ENCODE results near the gene ZNF622. TPM values are rescaled to one million over a fixed set of nuclear protein-coding genes. Genes with fewer than 3 reads are reported as not detected.

ZNF622 gene
- total and polyA plus RNA-seq, 2 of the 13 experiments (the other 11 are each of a cell fraction or from before 2014, with no cell fraction given) = 12.1 to 44.7 TPM

DNA sequence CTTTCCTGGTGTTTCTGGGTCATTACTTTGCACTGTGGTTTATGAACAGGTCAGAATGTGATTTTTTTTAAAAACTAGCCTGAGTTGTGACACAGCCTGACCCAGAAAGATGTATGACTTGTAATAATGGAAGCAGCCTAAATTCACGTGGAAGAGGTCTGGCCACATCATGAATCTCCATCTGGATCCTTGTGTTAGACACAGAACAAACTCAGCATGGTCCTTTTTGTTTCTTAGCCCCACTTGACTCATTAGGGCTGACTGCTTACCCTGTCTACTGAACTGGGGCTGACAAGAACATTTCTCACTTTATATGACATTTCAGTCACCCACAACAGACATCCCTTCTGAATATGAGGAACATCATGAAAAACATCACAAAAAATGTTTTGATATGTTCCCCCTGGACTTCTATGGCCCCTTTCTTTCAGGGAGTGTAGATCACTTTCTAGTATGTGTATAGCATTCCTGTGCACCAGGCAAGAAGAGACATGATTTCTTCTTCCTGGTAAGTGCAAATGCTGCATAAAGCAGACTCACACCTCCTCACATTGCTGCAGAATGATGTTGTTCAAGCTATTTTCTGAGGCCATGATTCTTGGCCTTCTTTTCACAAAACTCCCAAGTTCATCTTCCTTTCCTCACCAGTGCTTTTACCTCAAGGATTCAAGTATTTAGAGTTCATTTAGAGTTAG lies 52.3 kb downstream of the ZNF622 start:
- no peak overlapping the region for H3K27ac ChIP-seq (ENCODE audit: extremely low read length, insufficient read depth, low read length)
- no peaks in the 10 kb centered on the region for H4K20me1 ChIP-seq (ENCODE audit: insufficient read depth, low read length)
- no TSS peak for BruUV-seq (replicated peaks)
- POLR2A ChIA-PET = no interaction called here
- DNase-seq (ENCODE audit: low spot score) = no peak
- no peak overlapping the region for H3K4me2 ChIP-seq (ENCODE audit: low read depth, low read length)
- no peak overlapping the region for H3K4me3 ChIP-seq (replicated peaks in 1 of 3; ENCODE audit: insufficient read depth in 1 of 3, low read depth in 2 of 3, low read length in 3 of 3)
- CTCF ChIA-PET (ENCODE audit: low intra/inter-chr PET ratio, low total read pairs) = no interaction called here
- H3K4me1 ChIP-seq (ENCODE audit: insufficient read depth, low read length) = no peaks in the 10 kb centered on the region
- no peak for ATAC-seq
- H3K9me3 ChIP-seq (ENCODE audit: low read length) = no peaks in the 10 kb centered on the region
- no peak for TF ChIP-seq RBFOX2 (IDR thresholded peaks at IDR 0.05; ENCODE audit: low read depth, low read length)
- TF ChIP-seq ZNF496 (CRISPR knock-in tag; IDR thresholded peaks at IDR 0.05; ENCODE audit: insufficient replicate concordance) = no peak
- TF ChIP-seq RXRB (CRISPR knock-in tag; IDR thresholded peaks at IDR 0.05; ENCODE audit: borderline replicate concordance) = no peak
- no peak for TF ChIP-seq ELF1 (CRISPR knock-in tag; IDR thresholded peaks at IDR 0.05)
- no peak for TF ChIP-seq EP300 (IDR thresholded peaks at IDR 0.05; ENCODE audit: low read depth in 2 of 2, low read length in 2 of 2)
- no peak for TF ChIP-seq EP300 (CRISPR knock-in tag; IDR thresholded peaks at IDR 0.05; ENCODE audit: borderline replicate concordance)
- TF ChIP-seq, protein P1, sequence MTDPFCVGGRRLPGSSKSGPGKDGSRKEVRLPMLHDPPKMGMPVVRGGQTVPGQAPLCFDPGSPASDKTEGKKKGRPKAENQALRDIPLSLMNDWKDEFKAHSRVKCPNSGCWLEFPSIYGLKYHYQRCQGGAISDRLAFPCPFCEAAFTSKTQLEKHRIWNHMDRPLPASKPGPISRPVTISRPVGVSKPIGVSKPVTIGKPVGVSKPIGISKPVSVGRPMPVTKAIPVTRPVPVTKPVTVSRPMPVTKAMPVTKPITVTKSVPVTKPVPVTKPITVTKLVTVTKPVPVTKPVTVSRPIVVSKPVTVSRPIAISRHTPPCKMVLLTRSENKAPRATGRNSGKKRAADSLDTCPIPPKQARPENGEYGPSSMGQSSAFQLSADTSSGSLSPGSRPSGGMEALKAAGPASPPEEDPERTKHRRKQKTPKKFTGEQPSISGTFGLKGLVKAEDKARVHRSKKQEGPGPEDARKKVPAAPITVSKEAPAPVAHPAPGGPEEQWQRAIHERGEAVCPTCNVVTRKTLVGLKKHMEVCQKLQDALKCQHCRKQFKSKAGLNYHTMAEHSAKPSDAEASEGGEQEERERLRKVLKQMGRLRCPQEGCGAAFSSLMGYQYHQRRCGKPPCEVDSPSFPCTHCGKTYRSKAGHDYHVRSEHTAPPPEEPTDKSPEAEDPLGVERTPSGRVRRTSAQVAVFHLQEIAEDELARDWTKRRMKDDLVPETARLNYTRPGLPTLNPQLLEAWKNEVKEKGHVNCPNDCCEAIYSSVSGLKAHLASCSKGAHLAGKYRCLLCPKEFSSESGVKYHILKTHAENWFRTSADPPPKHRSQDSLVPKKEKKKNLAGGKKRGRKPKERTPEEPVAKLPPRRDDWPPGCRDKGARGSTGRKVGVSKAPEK (CRISPR knock-in tag; IDR thresholded peaks at IDR 0.05; ENCODE audit: borderline replicate concordance) = no peak
- TF ChIP-seq, protein P2, sequence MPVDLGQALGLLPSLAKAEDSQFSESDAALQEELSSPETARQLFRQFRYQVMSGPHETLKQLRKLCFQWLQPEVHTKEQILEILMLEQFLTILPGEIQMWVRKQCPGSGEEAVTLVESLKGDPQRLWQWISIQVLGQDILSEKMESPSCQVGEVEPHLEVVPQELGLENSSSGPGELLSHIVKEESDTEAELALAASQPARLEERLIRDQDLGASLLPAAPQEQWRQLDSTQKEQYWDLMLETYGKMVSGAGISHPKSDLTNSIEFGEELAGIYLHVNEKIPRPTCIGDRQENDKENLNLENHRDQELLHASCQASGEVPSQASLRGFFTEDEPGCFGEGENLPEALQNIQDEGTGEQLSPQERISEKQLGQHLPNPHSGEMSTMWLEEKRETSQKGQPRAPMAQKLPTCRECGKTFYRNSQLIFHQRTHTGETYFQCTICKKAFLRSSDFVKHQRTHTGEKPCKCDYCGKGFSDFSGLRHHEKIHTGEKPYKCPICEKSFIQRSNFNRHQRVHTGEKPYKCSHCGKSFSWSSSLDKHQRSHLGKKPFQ (CRISPR knock-in tag; IDR thresholded peaks at IDR 0.05; ENCODE audit: insufficient replicate concordance) = no peak
- TF ChIP-seq JUN (CRISPR knock-in tag; IDR thresholded peaks at IDR 0.05) = no peak
- TF ChIP-seq, protein P3, sequence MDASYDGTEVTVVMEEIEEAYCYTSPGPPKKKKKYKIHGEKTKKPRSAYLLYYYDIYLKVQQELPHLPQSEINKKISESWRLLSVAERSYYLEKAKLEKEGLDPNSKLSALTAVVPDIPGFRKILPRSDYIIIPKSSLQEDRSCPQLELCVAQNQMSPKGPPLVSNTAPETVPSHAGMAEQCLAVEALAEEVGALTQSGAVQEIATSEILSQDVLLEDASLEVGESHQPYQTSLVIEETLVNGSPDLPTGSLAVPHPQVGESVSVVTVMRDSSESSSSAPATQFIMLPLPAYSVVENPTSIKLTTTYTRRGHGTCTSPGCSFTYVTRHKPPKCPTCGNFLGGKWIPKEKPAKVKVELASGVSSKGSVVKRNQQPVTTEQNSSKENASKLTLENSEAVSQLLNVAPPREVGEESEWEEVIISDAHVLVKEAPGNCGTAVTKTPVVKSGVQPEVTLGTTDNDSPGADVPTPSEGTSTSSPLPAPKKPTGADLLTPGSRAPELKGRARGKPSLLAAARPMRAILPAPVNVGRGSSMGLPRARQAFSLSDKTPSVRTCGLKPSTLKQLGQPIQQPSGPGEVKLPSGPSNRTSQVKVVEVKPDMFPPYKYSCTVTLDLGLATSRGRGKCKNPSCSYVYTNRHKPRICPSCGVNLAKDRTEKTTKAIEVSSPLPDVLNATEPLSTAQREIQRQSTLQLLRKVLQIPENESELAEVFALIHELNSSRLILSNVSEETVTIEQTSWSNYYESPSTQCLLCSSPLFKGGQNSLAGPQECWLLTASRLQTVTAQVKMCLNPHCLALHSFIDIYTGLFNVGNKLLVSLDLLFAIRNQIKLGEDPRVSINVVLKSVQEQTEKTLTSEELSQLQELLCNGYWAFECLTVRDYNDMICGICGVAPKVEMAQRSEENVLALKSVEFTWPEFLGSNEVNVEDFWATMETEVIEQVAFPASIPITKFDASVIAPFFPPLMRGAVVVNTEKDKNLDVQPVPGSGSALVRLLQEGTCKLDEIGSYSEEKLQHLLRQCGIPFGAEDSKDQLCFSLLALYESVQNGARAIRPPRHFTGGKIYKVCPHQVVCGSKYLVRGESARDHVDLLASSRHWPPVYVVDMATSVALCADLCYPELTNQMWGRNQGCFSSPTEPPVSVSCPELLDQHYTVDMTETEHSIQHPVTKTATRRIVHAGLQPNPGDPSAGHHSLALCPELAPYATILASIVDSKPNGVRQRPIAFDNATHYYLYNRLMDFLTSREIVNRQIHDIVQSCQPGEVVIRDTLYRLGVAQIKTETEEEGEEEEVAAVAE (CRISPR knock-in tag; IDR thresholded peaks at IDR 0.05; ENCODE audit: borderline replicate concordance) = no peak
- no peak for FAIRE-seq
- in situ Hi-C loops (cut with HindIII; ENCODE audit: extremely low pct_ligation_motif_present, low pct_unique_long_range_greater_than_20kb) (no loop called here), intact Hi-C loops (cut with micrococcal nuclease; ENCODE audit: unreplicated experiment) (no loop called here)
- H3K36me3 ChIP-seq (replicated peaks in 1 of 2; ENCODE audit: control insufficient read depth in 1 of 2, insufficient read depth in 2 of 2, low read length in 2 of 2) = no peaks in the 10 kb centered on the region
- no peak overlapping the region for H3K9ac ChIP-seq (ENCODE audit: insufficient read depth, low read depth, low read length)
- H2AFZ ChIP-seq (ENCODE audit: low read length) = no peak overlapping the region
- 0% methylated on average over 1 of the region's 1 CpG for WGBS (ENCODE audit: low lambda C conversion rate)
- no peaks in the 10 kb centered on the region for H3K79me2 ChIP-seq (ENCODE audit: insufficient read depth, low read length)
- peaks cover 0 to under 1% of the 10 kb centered on the region in 2 experiments; a peak in 1 of 5 replicates for H3K27me3 ChIP-seq (ENCODE audit: control insufficient read depth in 1 of 2, insufficient read depth in 2 of 2, low read length in 2 of 2)

Data from HepG2 (cell line).